Heart left ventricle (tissue), 13 donors: ENCODE results near the gene MTPN.

ENCODE experiments used
- POLR2A ChIP-seq, 2 donors: fragments of 450-650 bp; IDR thresholded peaks; one replicate each; pipeline ENCODE4 v1.6.1; 2017; ENCODE audit warnings: antibody characterized with exemption in 2 of 2, mild to moderate bottlenecking in 2 of 2, moderate library complexity in 2 of 2
- TF ChIP-seq, protein P1 (sequence below), 12 donors: fragments of 200-600 bp; sonication (generic) in 4 of 12; IDR thresholded peaks; one replicate each; pipeline versions ENCODE4 v1.5.0 to v1.8.0; 2018 to 2022; ENCODE audit warnings: antibody characterized with exemption in 12 of 12, mild to moderate bottlenecking in 5 of 12
- donor health status: ischemic (EF 13 %, LVEDD 7.1; RV severe dilation, severe dysfunction).
- donor health status: DM: no; HTN: yes; CAD: no.
- donor health status: DM: no; HTN: no; CAD: no.
- donor health status: ischemic (EF 25% LVEDD 6.9; RV normal size, moderate dysfunction).
- donor health status: ischemic (EF 25% LVEDD 5.7; RV mildly dilated, moderate dysfunction).
- donor health status: ischemic (EF 35%, LVEDD 5.7; RV mildly dilated, moderate dysfunction).
- donor health status: nonischemic (EF 11% LVEDD 7.7; RV severe dilation, severe dysfunction).
- donor health status: DM: yes; HTN: yes; CAD: no.
- donor health status: PGD.
- donor health status: ischemic (EF 29% LVEDD 5.4; RV normal size, mild dysfunction).
- donor health status: nonischemic (EF 23%, LVEDD 6.1; RV moderate dilation, normal function).

GRCh38 chr7:135990258-135990657 is 13.1 kb upstream of the MTPN start:
- TF ChIP-seq POLR2A (IDR thresholded peaks at IDR 0.05): no peak
- TF ChIP-seq, protein P1, sequence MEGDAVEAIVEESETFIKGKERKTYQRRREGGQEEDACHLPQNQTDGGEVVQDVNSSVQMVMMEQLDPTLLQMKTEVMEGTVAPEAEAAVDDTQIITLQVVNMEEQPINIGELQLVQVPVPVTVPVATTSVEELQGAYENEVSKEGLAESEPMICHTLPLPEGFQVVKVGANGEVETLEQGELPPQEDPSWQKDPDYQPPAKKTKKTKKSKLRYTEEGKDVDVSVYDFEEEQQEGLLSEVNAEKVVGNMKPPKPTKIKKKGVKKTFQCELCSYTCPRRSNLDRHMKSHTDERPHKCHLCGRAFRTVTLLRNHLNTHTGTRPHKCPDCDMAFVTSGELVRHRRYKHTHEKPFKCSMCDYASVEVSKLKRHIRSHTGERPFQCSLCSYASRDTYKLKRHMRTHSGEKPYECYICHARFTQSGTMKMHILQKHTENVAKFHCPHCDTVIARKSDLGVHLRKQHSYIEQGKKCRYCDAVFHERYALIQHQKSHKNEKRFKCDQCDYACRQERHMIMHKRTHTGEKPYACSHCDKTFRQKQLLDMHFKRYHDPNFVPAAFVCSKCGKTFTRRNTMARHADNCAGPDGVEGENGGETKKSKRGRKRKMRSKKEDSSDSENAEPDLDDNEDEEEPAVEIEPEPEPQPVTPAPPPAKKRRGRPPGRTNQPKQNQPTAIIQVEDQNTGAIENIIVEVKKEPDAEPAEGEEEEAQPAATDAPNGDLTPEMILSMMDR (IDR thresholded peaks at IDR 0.05): no peak
